SJCRH30 (cell line): ENCODE measurements around the gene ITGA8. TPM values are rescaled to one million over a fixed set of nuclear protein-coding genes. Genes with fewer than 3 reads are reported as not detected.

ENCODE experiments used
- DNase-seq, 2 experiments: peaks; one replicate each; pipeline ENCODE4 v3.0.0-alpha.2; 2015 to 2020
- H3K27ac ChIP-seq: fragments of 250-450 bp; sonication (Bioruptor Pico); 2 replicates; pipeline ENCODE4 v1.5.1; 2020; ENCODE audit warnings: mild to moderate bottlenecking, moderate library complexity
- H3K27me3 ChIP-seq: fragments of 250-450 bp; sonication (Bioruptor Pico); 2 replicates; pipeline ENCODE4 v1.5.1; 2020; ENCODE audit warnings: mild to moderate bottlenecking, moderate library complexity
- H3K36me3 ChIP-seq: fragments of 250-450 bp; sonication (Bioruptor Pico); 2 replicates; pipeline ENCODE4 v1.5.1; 2020; ENCODE audit warnings: mild to moderate bottlenecking, moderate library complexity
- H3K4me1 ChIP-seq: fragments of 250-450 bp; sonication (Bioruptor Pico); 2 replicates; pipeline ENCODE4 v1.5.1; 2020; ENCODE audit warnings: mild to moderate bottlenecking, moderate library complexity
- H3K4me3 ChIP-seq: fragments of 250-450 bp; sonication (Bioruptor Pico); 2 replicates; pipeline ENCODE4 v1.5.1; 2020; ENCODE audit warnings: mild to moderate bottlenecking, moderate library complexity
- H3K9me3 ChIP-seq: fragments of 250-450 bp; sonication (Bioruptor Pico); replicated peaks from 2 replicates; pipeline ENCODE4 v1.5.1; 2020; ENCODE audit warnings: mild to moderate bottlenecking, moderate library complexity
- total RNA-seq: library from RNA; depleted of rRNA; stranded (reverse); fragments of >200 nt; shearing (Covaris generic); gene quantifications from 2 replicates; pipeline ENCODE4 v1.2.3, GENCODE V29; 2014

The ITGA8 gene
- total RNA-seq, 1 experiment from 2014 or later, result not detected

- Histone ChIP-seq H3K4me1 (peaks cover 4% of the 10 kb centered on the region; the same call in 1 of the 2 replicates), H3K27me3 (no peaks in the 10 kb centered on the region), H3K27ac (no peak overlapping the region), H3K9me3 (no peaks in the 10 kb centered on the region), H3K36me3 (no peaks in the 10 kb centered on the region), H3K4me3 (no peak overlapping the region)
- DNase-seq, result peak in 1 of 2 experiments; percentile 9
These were observed 201.5 kb downstream of the ITGA8 start for GRCh38 chr10:15518250-15518649.

- H3K9me3 ChIP-seq, result no peaks in the 10 kb centered on the region
- peaks cover 4% of the 10 kb centered on the region; the same call in 1 of the 2 replicates for H3K4me1 ChIP-seq
- H3K27ac ChIP-seq, result no peak overlapping the region
- H3K4me3 ChIP-seq, result no peak overlapping the region
- H3K36me3 ChIP-seq, result no peaks in the 10 kb centered on the region
- DNase-seq, result no peak
- no peaks in the 10 kb centered on the region for H3K27me3 ChIP-seq
These were observed 203.3 kb downstream of the ITGA8 start for GRCh38 chr10:15516256-15517085.

GRCh38 chr10:15515202-15515601, 204.5 kb downstream of the ITGA8 start:
- Histone ChIP-seq H3K4me3 (no peak overlapping the region), H3K27me3 (no peaks in the 10 kb centered on the region), H3K4me1 (peaks cover 4% of the 10 kb centered on the region; the same call in 1 of the 2 replicates), H3K27ac (no peak overlapping the region), H3K9me3 (no peaks in the 10 kb centered on the region), H3K36me3 (no peaks in the 10 kb centered on the region)
- peak in 1 of 2 experiments; percentile 12 for DNase-seq

GRCh38 chr10:15510963-15511362, 208.8 kb downstream of the ITGA8 start:
- Histone ChIP-seq H3K4me3 (no peak overlapping the region), H3K4me1 (no peaks in the 10 kb centered on the region), H3K9me3 (no peaks in the 10 kb centered on the region), H3K36me3 (no peaks in the 10 kb centered on the region), H3K27ac (no peak overlapping the region), H3K27me3 (no peaks in the 10 kb centered on the region)
- no peak for DNase-seq

GRCh38 chr10:15505329-15505728, 214.4 kb downstream of the ITGA8 start:
- no peaks in the 10 kb centered on the region for H3K27me3 ChIP-seq
- no peak overlapping the region for H3K4me3 ChIP-seq
- no peak overlapping the region for H3K27ac ChIP-seq
- no peak for DNase-seq
- no peaks in the 10 kb centered on the region for H3K36me3 ChIP-seq
- H3K9me3 ChIP-seq, result no peaks in the 10 kb centered on the region
- no peaks in the 10 kb centered on the region for H3K4me1 ChIP-seq

GRCh38 chr10:15504101-15504840, 215.5 kb downstream of the ITGA8 start:
- Histone ChIP-seq H3K4me3 (no peak overlapping the region), H3K27ac (no peak overlapping the region), H3K9me3 (no peaks in the 10 kb centered on the region), H3K27me3 (no peaks in the 10 kb centered on the region), H3K4me1 (no peaks in the 10 kb centered on the region), H3K36me3 (no peaks in the 10 kb centered on the region)
- no peak for DNase-seq

GRCh38 chr10:15494850-15495506, 224.7 kb downstream of the ITGA8 start:
- no peaks in the 10 kb centered on the region for H3K36me3 ChIP-seq

GRCh38 chr10:15491856-15492642, 227.7 kb downstream of the ITGA8 start:
- H3K4me3 ChIP-seq, result no peak overlapping the region
- H3K4me1 ChIP-seq, result no peaks in the 10 kb centered on the region
- no peaks in the 10 kb centered on the region for H3K36me3 ChIP-seq
- H3K27ac ChIP-seq, result no peak overlapping the region
- no peak for DNase-seq
- H3K27me3 ChIP-seq, result no peaks in the 10 kb centered on the region
- H3K9me3 ChIP-seq, result no peaks in the 10 kb centered on the region

More at GRCh38 chr10:15494850-15495506, 224.7 kb downstream of the ITGA8 start:
- Histone ChIP-seq H3K4me3 (no peak overlapping the region), H3K4me1 (no peaks in the 10 kb centered on the region), H3K27me3 (no peaks in the 10 kb centered on the region), H3K27ac (no peak overlapping the region), H3K9me3 (no peaks in the 10 kb centered on the region)
- DNase-seq, result no peak

- Histone ChIP-seq H3K4me3 (no peak overlapping the region), H3K27ac (no peak overlapping the region), H3K4me1 (no peaks in the 10 kb centered on the region), H3K27me3 (no peaks in the 10 kb centered on the region), H3K9me3 (no peaks in the 10 kb centered on the region), H3K36me3 (no peaks in the 10 kb centered on the region)
- DNase-seq, result no peak
These were observed 230.3 kb downstream of the ITGA8 start for GRCh38 chr10:15489431-15489830.

GRCh38 chr10:15487376-15487775, 232.3 kb downstream of the ITGA8 start:
- Histone ChIP-seq H3K4me3 (no peak overlapping the region), H3K36me3 (no peaks in the 10 kb centered on the region), H3K4me1 (no peaks in the 10 kb centered on the region), H3K27me3 (no peaks in the 10 kb centered on the region), H3K9me3 (no peaks in the 10 kb centered on the region), H3K27ac (no peak overlapping the region)
- no peak for DNase-seq

GRCh38 chr10:15486404-15486803, 233.3 kb downstream of the ITGA8 start:
- Histone ChIP-seq H3K9me3 (no peaks in the 10 kb centered on the region), H3K27ac (no peak overlapping the region), H3K4me3 (no peak overlapping the region), H3K27me3 (no peaks in the 10 kb centered on the region), H3K4me1 (no peaks in the 10 kb centered on the region), H3K36me3 (no peaks in the 10 kb centered on the region)
- no peak for DNase-seq

- no peaks in the 10 kb centered on the region for H3K9me3 ChIP-seq
- no peak for DNase-seq
- H3K36me3 ChIP-seq, result no peaks in the 10 kb centered on the region
- H3K4me1 ChIP-seq, result no peaks in the 10 kb centered on the region
- H3K27me3 ChIP-seq, result no peaks in the 10 kb centered on the region
- H3K4me3 ChIP-seq, result no peak overlapping the region
- H3K27ac ChIP-seq, result no peak overlapping the region
These were observed 233.9 kb downstream of the ITGA8 start for GRCh38 chr10:15485684-15486316.

- Histone ChIP-seq H3K4me1 (no peaks in the 10 kb centered on the region), H3K36me3 (no peaks in the 10 kb centered on the region), H3K27ac (no peak overlapping the region), H3K27me3 (no peaks in the 10 kb centered on the region), H3K4me3 (no peak overlapping the region), H3K9me3 (no peaks in the 10 kb centered on the region)
- DNase-seq, result no peak
These were observed 234.7 kb downstream of the ITGA8 start for GRCh38 chr10:15485027-15485426.

GRCh38 chr10:15484128-15484527, 235.6 kb downstream of the ITGA8 start:
- no peak overlapping the region for H3K4me3 ChIP-seq
- H3K9me3 ChIP-seq, result no peaks in the 10 kb centered on the region
- no peaks in the 10 kb centered on the region for H3K4me1 ChIP-seq
- H3K36me3 ChIP-seq, result no peaks in the 10 kb centered on the region
- no peaks in the 10 kb centered on the region for H3K27me3 ChIP-seq
- H3K27ac ChIP-seq, result no peak overlapping the region
- DNase-seq, result no peak
